SKM-1 (cell line): ENCODE measurements around the gene RELL2.

Experiments used
- DNase-seq: peaks from one replicate; lab custom pipeline; 2025; ENCODE audit not compliant: unreplicated experiment; lab: John Stamatoyannopoulos, UW

The RELL2 gene

GRCh38 chr5:141618030-141618803 lies 18.6 kb upstream of the RELL2 start:
- no peak for DNase-seq

- DNase-seq, result peak; percentile 84
Measured at GRCh38 chr5:141618804-141619554, 17.8 kb upstream of the RELL2 start, which contains the start of gene DIAPH1. Gene DIAPH1, minus strand, starts transcription at chr5:141619000. Its CDS starts 86 bp downstream, at chr5:141618914.

DNA sequence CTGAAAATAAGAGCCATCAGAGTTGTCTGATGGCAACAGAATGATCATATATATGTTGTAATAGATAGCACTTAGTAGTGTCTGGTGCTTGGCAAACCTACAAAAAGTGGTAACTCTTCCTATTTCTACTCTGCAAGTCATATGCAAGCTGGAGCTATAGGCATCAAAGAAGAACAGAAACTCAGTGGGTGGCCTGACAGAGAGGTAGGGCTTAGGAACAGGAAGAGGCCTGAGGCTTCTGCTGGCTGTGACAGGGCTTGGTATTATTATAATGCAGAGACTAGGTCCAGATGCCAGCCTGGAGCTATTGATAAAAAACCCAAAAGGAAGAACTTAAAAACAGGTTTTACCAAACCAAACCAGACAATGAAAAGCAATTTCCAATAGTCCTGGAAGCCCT lies 13.6 kb upstream of the RELL2 start:
- peak; percentile 25 for DNase-seq

DNA sequence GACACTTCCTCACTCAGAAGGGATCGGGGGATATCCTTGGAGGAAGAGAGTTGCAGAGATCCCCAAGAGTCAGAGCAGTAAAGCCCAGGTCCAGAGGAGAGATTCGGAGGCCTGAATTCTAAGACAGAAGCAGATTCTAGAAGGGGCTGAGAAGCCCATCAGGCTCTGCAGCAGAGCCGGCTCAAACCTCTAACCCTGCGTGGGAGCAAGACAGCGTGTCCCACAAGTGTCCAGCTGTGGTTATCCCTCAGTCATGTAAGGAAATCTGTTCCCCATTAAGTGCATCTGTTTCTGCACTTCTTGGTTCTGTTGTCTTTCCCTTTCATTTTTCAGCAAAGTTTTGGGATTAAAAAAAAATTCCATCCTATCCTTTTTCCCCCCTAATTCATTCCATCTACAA lies 13.2 kb upstream of the RELL2 start:
- no peak for DNase-seq

GRCh38 chr5:141628175-141628788 lies 8.5 kb upstream of the RELL2 start:
- DNase-seq, result no peak

DNA sequence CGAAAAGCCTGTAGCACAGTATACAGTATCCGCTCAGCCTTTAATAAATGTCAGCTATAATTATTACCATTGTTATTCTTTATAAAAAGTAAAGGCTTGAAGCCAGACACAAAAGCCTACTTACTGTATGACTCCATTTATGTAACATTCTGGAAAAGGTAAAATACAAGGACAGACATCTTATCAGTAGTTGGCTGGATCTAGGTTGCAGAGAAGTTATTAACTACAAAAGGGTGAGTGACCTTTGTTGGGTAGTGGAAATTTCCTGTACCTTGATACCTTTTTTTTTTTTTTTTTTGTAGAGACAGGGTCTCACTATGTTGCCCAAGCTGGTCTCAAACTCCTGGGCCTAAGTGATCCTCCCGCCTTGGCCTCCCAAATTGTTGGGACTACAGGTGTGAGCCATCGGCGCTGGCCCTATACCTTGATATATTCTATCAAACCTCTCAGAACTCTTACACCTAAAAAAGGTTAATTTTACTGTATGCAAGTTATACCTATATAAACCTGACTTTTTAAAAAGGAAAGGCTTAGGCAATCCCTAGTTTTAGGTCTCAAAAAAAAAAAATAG lies 6.1 kb upstream of the RELL2 start:
- no peak for DNase-seq

DNA sequence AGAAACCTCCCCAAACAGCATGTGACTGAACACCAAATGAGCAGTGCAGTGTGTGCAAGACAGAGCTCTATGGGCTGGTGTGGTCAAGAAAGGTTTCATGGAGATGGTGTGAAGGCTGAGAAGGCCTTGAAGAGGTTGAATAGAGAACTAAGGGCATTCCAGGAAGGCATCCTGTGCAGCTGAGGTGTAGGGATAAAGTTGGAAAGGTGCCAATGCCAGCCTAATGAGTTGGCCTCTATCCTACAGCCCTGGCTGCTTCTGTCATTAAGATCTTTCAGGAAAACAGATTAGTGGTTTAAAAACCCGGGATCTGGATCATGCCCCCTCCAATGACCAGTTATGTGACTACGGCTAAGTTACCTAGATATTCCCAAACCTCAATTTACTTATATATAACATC lies 4.1 kb upstream of the RELL2 start:
- no peak for DNase-seq

DNA sequence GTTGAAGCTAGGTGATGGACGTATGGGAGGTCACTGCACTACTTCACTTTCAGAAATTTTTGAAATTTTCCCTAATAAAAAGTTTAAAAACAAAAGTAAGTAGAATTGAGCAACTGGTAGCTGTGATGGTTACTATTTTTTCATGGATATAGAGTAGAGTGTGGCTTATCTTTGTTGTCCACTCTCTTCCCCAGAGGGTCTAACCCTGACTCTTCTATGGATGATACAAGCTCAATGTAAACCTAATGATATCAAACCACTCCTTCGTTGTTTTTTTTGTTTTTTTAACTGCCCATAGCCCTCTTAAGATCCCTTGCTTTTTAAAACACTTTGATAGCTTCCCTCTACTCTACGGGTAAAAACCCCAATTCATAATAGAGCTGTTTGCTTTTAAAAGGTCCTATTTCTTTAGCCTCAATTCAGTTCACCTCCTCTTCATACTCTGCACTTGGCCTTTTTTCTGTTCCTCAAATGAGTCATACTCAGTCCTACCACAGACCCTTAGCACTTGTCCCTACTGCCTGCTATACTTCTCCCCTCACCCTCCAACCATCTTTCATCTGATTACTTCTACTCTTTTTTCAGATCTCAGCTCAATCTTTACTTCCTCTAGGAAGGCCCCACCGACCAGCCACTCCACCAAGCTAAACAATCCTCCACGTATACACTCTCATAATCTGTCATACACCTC lies 2.8 kb upstream of the RELL2 start:
- DNase-seq, result no peak

- no peak for DNase-seq
Measured at GRCh38 chr5:141634720-141635119, 2.1 kb upstream of the RELL2 start.

- DNase-seq, result no peak
Measured at GRCh38 chr5:141635646-141636045, 1.2 kb upstream of the RELL2 start.

- DNase-seq, result no peak
Measured at GRCh38 chr5:141636106-141636412, 738 bp upstream of the RELL2 start.

DNA sequence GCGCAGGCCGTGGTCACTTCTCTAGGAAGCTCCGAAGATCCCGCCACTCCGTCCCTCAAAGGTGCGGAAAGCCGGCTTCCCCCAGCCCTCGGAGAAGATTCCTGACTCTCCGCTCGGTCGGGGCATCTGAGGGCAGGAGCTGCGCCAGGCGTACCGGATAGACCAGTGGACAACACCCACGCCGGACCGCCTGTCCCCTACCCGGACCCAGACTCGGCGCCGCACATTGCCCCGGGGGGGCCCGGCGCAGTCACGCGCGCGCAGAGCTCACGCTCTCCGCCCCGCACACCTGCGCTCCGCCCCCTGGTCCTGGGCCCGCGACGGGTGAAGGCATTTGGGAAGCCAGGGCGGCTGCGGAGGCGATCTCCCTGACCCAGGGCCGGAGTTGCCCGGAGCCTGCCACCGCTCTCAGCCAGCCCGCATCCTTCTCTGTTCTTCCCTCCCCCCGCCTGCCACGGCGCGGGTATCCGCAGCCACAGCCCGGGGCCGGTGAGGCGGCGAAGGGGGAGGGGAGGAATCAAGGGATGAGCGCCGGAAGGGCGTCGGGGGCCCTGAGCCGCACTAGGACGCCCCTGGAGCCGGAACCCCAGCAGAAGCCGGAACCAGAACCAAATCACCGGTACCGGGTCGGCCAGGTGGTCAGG lies 448 bp downstream of the RELL2 start:
- no peak for DNase-seq

GRCh38 chr5:141637767-141638419 lies 1.1 kb downstream of the RELL2 start:
- DNase-seq, result peak; percentile 61

DNA sequence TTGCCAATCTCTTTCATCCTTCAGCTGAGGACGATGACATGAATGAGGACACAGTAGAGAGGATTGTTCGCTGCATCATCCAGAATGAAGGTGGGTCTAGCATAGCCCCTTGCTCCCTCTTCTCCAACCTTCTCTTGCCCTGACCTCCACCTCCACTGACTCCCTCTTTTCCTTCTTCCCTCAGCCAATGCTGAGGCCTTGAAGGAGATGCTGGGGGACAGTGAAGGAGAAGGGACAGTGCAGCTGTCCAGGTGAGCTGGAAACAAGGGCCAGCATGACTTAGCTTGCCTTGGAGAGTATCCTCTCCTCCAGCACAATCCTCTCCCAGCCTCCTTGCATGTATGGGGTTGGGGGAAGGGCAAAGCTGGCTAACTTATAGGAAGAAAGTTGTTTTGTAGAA lies 2.0 kb downstream of the RELL2 start:
- no peak for DNase-seq

DNA sequence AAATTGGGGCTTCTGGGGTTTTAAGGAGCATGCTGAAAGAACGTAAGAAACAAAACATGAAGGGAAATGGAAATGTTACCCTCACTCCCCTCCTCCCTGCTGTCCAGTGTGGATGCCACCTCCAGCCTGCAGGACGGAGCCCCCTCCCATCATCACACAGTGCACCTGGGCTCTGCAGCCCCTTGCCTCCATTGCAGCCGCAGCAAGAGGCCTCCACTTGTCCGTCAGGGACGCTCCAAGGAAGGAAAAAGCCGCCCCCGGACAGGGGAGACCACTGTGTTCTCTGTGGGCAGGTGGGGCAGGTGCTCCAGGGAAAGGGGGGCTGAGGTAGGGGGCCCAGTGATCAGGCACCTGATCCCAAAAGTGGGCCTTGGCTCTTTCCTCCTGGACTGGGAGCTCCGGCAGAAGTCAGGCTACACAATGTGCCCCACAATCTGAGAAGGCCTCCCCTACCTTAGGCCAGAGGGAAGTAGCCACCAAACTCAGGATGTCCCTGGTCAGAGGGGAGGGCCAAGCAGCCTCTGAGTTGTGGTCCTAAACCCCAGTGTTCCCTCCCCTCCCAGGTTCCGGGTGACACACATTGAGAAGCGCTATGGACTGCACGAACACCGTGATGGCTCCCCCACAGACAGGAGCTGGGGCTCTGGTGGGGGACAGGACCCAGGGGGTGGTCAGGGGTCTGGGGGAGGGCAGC lies 2.7 kb downstream of the RELL2 start:
- DNase-seq, result no peak

GRCh38 chr5:141640051-141640415 lies 3.2 kb downstream of the RELL2 start:
- DNase-seq, result no peak

DNA sequence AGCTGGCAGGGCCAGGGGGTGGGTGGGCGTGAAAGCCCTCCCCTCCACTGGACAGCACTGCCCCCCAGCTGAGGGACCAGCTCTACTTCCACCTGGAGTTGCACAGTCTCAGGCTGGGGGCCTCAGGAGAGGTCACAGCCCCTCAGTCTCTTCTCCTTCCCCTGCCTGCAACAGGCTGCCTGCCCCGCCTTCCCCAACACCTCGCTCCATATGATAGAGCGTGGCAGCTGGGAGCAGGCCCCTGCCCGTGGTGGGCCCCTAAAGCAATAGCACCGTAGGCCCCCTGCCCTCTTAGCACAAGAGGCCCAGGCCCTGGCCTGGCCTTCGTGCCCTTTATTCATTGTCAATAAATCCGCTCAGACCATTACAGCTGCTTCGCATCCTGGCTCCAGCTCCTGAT lies 3.9 kb downstream of the RELL2 start:
- DNase-seq, result no peak

DNA sequence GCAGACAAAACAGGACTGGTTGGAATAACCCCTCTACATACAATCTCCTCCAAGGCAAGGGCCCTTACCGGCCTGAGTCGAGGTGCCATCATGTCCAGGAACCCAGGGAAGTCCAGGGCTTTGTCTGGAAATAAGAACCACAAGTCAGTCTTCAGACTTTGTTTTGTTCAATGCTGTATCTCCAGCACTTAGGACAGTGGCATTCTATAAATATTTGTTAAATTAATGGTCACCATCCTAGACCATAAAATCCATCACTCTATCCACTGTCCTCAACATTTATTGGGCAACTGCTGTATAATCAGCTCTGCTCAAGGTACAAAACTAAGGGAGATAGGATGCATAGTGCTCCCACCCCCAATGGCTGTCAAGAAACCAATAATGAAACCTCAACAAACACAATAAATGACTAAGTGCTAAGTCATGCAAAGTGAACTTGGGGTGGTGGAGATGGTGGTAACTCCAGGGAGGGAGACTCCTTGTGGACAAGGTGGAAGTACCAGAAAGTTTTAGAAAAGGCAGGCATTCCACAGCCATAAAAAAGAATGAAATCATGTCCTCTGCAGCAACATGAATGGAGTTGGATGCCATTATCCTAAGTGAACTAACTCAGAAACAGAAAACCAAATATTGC lies 5.0 kb downstream of the RELL2 start:
- no peak for DNase-seq

- no peak for DNase-seq
Measured at GRCh38 chr5:141646026-141646425, 9.2 kb downstream of the RELL2 start.
